Breast epithelium (tissue), 4 donors: ENCODE data around the gene CORO7. TPM values are rescaled to one million over a fixed set of nuclear protein-coding genes. Genes with fewer than 3 reads are reported as not detected.

Experiments used
- DNase-seq, 2 donors: peaks; one replicate each; pipeline ENCODE4 v3.0.0-alpha.2; 2019; ENCODE audit warnings: low spot score in 2 of 2
- H3K27ac ChIP-seq, 2 donors: fragments of 200-600 bp; sonication (generic) in 1 of 2; one replicate each; pipeline ENCODE4 v1.5.1; 2016 to 2019; ENCODE audit warnings: mild to moderate bottlenecking in 1 of 2
- H3K27me3 ChIP-seq, 2 donors: fragments of 200-600 bp; sonication (generic) in 1 of 2; one replicate each; pipeline versions ENCODE4 v1.5.1 to v1.6.0; 2017 to 2019; ENCODE audit warnings: control low read depth in 1 of 2, mild to moderate bottlenecking in 1 of 2
- H3K36me3 ChIP-seq: fragments of 200-600 bp; one replicate; pipeline ENCODE4 v1.5.1; 2019
- H3K4me1 ChIP-seq, 2 donors: fragments of 200-600 bp; sonication (generic); one replicate each; pipeline ENCODE4 v1.5.1; 2016 to 2019; ENCODE audit warnings: control low read depth in 1 of 2
- H3K4me3 ChIP-seq, 3 donors: fragments of 200-600 bp; sonication (generic); 1 replicate in 2 of 3; 2 replicates in 1 of 3; pipeline ENCODE4 v1.5.1; 2016 to 2019; ENCODE audit warnings: mild to moderate bottlenecking in 3 of 3, moderate library complexity in 2 of 3
- H3K9me3 ChIP-seq, 2 donors: fragments of 200-600 bp; sonication (generic) in 1 of 2; one replicate each; pipeline ENCODE4 v1.5.1; 2016 to 2019; ENCODE audit warnings: control low read depth in 1 of 2
- CTCF ChIP-seq, 3 donors: fragments of 450-650 bp; IDR thresholded peaks; one replicate each; pipeline ENCODE4 v1.5.1; 2016 to 2017; ENCODE audit warnings: antibody characterized with exemption in 3 of 3, mild to moderate bottlenecking in 3 of 3, moderate library complexity in 3 of 3
- POLR2A ChIP-seq: fragments of 450-650 bp; IDR thresholded peaks from one replicate; pipeline ENCODE4 v1.6.1; 2016; ENCODE audit warnings: antibody characterized with exemption, mild to moderate bottlenecking, moderate library complexity
- POLR2AphosphoS5 ChIP-seq, 3 donors: sonication (generic); formaldehyde crosslinking; IDR thresholded peaks; one replicate each; pipeline ENCODE4 v1.6.1; 2017; ENCODE audit warnings: antibody characterized with exemption in 3 of 3
- intact Hi-C: fragments of 100-400 bp; cut with DNase I; formaldehyde crosslinking; loops from one replicate; pipeline ENCODE4 v1.15.1; 2023; ENCODE audit warnings: low total_unique reads
- total RNA-seq, 3 donors: library from RNA; depleted of rRNA; stranded (reverse); fragments of >200 nt; gene quantifications; one replicate each; pipeline ENCODE4 v1.1.0, GENCODE V29; 2016

Gene CORO7
- total RNA-seq, 3 donors from 2014 or later, result 19.7 to 25.9 (median 22.7) TPM

- TF ChIP-seq POLR2AphosphoS5 (IDR thresholded peaks at IDR 0.05) (no peak), CTCF (IDR thresholded peaks at IDR 0.05) (no peak), POLR2A (no peak)
- Histone ChIP-seq H3K27me3 (no peaks in the 10 kb centered on the region), H3K9me3 (no peaks in the 10 kb centered on the region), H3K4me3 (no peak overlapping the region), H3K36me3 (peaks cover 14% of the 10 kb centered on the region), H3K27ac (no peak overlapping the region), H3K4me1 (no peaks in the 10 kb centered on the region)
- intact Hi-C loops, result no loop called here
- DNase-seq, result no peak
Measured at GRCh38 chr16:4455951-4456350, 39.6 kb upstream of the CORO7 start.

GRCh38 chr16:4455081-4455480 lies 38.7 kb upstream of the CORO7 start:
- intact Hi-C loops, result no loop called here
- Histone ChIP-seq H3K4me1 (no peaks in the 10 kb centered on the region), H3K4me3 (no peak overlapping the region), H3K27me3 (no peaks in the 10 kb centered on the region), H3K36me3 (peaks cover 14% of the 10 kb centered on the region), H3K27ac (no peak overlapping the region), H3K9me3 (no peaks in the 10 kb centered on the region)
- no peak for DNase-seq
- no peak for TF ChIP-seq POLR2A
- TF ChIP-seq POLR2AphosphoS5 (IDR thresholded peaks at IDR 0.05), result no peak
- no peak for TF ChIP-seq CTCF (IDR thresholded peaks at IDR 0.05)

GRCh38 chr16:4454623-4455022 lies 38.2 kb upstream of the CORO7 start:
- TF ChIP-seq CTCF (IDR thresholded peaks at IDR 0.05) (no peak), POLR2A (no peak)
- H3K27me3 ChIP-seq, result no peaks in the 10 kb centered on the region
- peaks cover 14% of the 10 kb centered on the region for H3K36me3 ChIP-seq
- intact Hi-C loops, result no loop called here
- no peak for DNase-seq
- no peaks in the 10 kb centered on the region for H3K4me1 ChIP-seq
- H3K27ac ChIP-seq, result no peak overlapping the region
- no peak overlapping the region for H3K4me3 ChIP-seq
- H3K9me3 ChIP-seq, result no peaks in the 10 kb centered on the region

- no peak overlapping the region for H3K27ac ChIP-seq
- TF ChIP-seq POLR2A, result no peak
- TF ChIP-seq CTCF (IDR thresholded peaks at IDR 0.05), result no peak
- no peak for TF ChIP-seq POLR2AphosphoS5 (IDR thresholded peaks at IDR 0.05)
- DNase-seq, result no peak
- peaks cover 14% of the 10 kb centered on the region for H3K36me3 ChIP-seq
- H3K4me3 ChIP-seq, result no peak overlapping the region
- intact Hi-C loops, result no loop called here
- H3K9me3 ChIP-seq, result no peaks in the 10 kb centered on the region
- H3K27me3 ChIP-seq, result no peaks in the 10 kb centered on the region
- no peaks in the 10 kb centered on the region for H3K4me1 ChIP-seq
Measured at GRCh38 chr16:4452674-4453073, 36.3 kb upstream of the CORO7 start.

- Histone ChIP-seq H3K27ac (no peak overlapping the region), H3K4me3 (no peak overlapping the region), H3K4me1 (no peaks in the 10 kb centered on the region), H3K9me3 (no peaks in the 10 kb centered on the region), H3K36me3 (peaks cover 10% of the 10 kb centered on the region), H3K27me3 (no peaks in the 10 kb centered on the region)
- no peak for TF ChIP-seq POLR2AphosphoS5 (IDR thresholded peaks at IDR 0.05)
- TF ChIP-seq POLR2A, result no peak
- TF ChIP-seq CTCF (IDR thresholded peaks at IDR 0.05), result no peak
- DNase-seq, result no peak
- intact Hi-C loops, result no loop called here
Measured at GRCh38 chr16:4450931-4451519, 34.6 kb upstream of the CORO7 start.
